ENCODE measurements around the gene ACSM3.

DNA sequence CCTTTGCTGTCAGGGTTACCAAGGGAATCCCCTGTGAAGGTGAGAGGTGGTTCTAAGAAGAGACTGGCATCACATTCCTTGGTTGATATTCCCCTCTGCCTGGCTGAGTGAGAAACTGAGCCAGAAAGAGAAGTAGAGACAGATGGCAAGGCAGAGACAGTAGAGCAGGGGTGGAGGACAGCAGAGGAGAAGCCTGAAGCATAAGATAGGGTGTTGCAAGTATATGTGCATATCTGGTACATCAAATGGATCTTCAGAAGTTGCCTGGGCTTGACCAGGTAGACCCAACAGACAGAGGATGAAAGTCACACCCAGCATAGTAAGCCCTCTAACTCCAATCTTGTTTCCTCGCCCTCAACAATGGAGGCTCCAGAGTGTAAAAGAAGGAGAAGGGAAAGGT lies 14.3 kb upstream of the ACSM3 start:
- TF ChIP-seq POLR2A (IDR thresholded peaks at IDR 0.05; ENCODE audit: low read depth, low read length) (no peak), TAF1 (IDR thresholded peaks at IDR 0.05; ENCODE audit: borderline replicate concordance, low read depth, low read length) (no peak), EP300 (IDR thresholded peaks at IDR 0.05; ENCODE audit: borderline replicate concordance in 1 of 2, control insufficient read depth in 1 of 2, low read depth in 2 of 2, low read length in 2 of 2) (no peak), TCF12 (IDR thresholded peaks at IDR 0.05; ENCODE audit: low read depth, low read length) (no peak)
